HUES6 (cell line): ENCODE measurements around the gene THAP4.

Experiments
- H3K27ac ChIP-seq: 2 replicates; pipeline ENCODE4 v1.7.0; 2013; ENCODE audit warnings: low read depth, mild to moderate bottlenecking, low read length, inconsistent platforms
- H3K27me3 ChIP-seq: 2 replicates; pipeline ENCODE4 v1.6.1; 2013; ENCODE audit warnings: low read length; ENCODE audit not compliant: control insufficient read depth, insufficient read depth
- H3K36me3 ChIP-seq: 2 replicates; pipeline ENCODE4 v1.6.1; 2013; ENCODE audit warnings: low read length; ENCODE audit not compliant: control insufficient read depth, insufficient read depth
- H3K4me1 ChIP-seq: 2 replicates; pipeline ENCODE4 v1.6.1; 2013; ENCODE audit warnings: low read length; ENCODE audit not compliant: control insufficient read depth, insufficient read depth
- H3K4me3 ChIP-seq: 2 replicates; pipeline ENCODE4 v1.5.1; 2013; ENCODE audit warnings: low read depth, low read length
- H3K9ac ChIP-seq: one replicate; pipeline ENCODE4 v1.6.1; 2013; ENCODE audit warnings: mild to moderate bottlenecking, low read length
- H3K9me3 ChIP-seq: 2 replicates; pipeline ENCODE4 v1.6.1; 2013; ENCODE audit warnings: low read depth, low read length; ENCODE audit not compliant: control insufficient read depth, insufficient read depth

The THAP4 gene

DNA sequence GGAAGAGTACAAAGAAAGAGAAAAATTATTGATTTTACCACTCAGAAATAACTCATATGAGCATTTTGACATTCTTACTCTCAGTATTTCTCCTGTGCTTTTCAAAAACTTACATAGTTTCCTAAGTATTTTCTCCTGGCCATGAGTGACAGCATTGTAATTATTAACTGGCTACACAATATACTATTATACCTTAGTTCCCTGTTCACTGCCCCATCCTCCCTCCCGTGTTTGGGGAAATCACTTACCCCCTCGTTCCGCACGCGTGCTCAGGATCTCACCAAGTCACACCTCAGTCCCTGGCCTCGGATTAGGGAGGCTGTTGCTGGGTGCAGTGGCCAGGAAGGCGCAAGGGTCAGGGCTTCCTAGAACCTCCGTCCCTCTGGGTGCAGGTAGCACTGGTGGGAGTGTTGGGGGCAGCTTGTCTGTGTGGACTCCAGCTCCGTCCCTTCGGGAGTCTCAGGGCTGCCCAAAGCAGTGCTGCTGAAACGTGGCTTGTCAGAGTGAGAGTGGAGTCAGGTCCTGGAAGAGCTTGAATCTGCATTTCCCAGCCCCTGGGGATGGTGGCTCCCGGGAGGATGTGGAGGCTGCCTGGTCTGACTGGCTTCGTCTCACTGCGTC lies 23.7 kb upstream of the THAP4 start:
- Histone ChIP-seq H3K4me3 (no peak overlapping the region), H3K9ac (no peak overlapping the region), H3K27ac (no peak overlapping the region), H3K36me3 (peaks cover 56% of the 10 kb centered on the region), H3K9me3 (no peaks in the 10 kb centered on the region), H3K4me1 (peaks cover 3% of the 10 kb centered on the region; the same call in 1 of the 2 replicates), H3K27me3 (no peaks in the 10 kb centered on the region)

- Histone ChIP-seq H3K36me3 (peaks cover 71% of the 10 kb centered on the region), H3K4me1 (no peaks in the 10 kb centered on the region; the same call in 1 of the 2 replicates), H3K4me3 (no peak overlapping the region), H3K9me3 (no peaks in the 10 kb centered on the region), H3K9ac (no peak overlapping the region), H3K27me3 (no peaks in the 10 kb centered on the region), H3K27ac (no peak overlapping the region)
These were observed 22.3 kb upstream of the THAP4 start for GRCh38 chr2:241659150-241659739.

- Histone ChIP-seq H3K9ac (no peak overlapping the region), H3K36me3 (peaks cover 76% of the 10 kb centered on the region), H3K4me3 (no peak overlapping the region), H3K9me3 (no peaks in the 10 kb centered on the region), H3K27ac (no peak overlapping the region), H3K4me1 (no peaks in the 10 kb centered on the region; the same call in 1 of the 2 replicates), H3K27me3 (no peaks in the 10 kb centered on the region)
These were observed 21.3 kb upstream of the THAP4 start for GRCh38 chr2:241658296-241658695.

GRCh38 chr2:241657786-241658254 lies 20.9 kb upstream of the THAP4 start:
- H3K9ac ChIP-seq, result no peak overlapping the region
- H3K36me3 ChIP-seq, result peaks cover 81% of the 10 kb centered on the region
- no peak overlapping the region for H3K27ac ChIP-seq
- H3K9me3 ChIP-seq, result no peaks in the 10 kb centered on the region
- no peaks in the 10 kb centered on the region for H3K27me3 ChIP-seq
- H3K4me3 ChIP-seq, result no peak overlapping the region
- no peaks in the 10 kb centered on the region; the same call in 1 of the 2 replicates for H3K4me1 ChIP-seq

- Histone ChIP-seq H3K4me3 (no peak overlapping the region), H3K4me1 (no peaks in the 10 kb centered on the region; the same call in 1 of the 2 replicates), H3K9me3 (no peaks in the 10 kb centered on the region), H3K9ac (no peak overlapping the region), H3K36me3 (peaks cover 86% of the 10 kb centered on the region), H3K27ac (no peak overlapping the region), H3K27me3 (no peaks in the 10 kb centered on the region)
These were observed 19.3 kb upstream of the THAP4 start for GRCh38 chr2:241656190-241656741.

- Histone ChIP-seq H3K4me3 (no peak overlapping the region), H3K36me3 (peaks cover 86% of the 10 kb centered on the region), H3K27me3 (no peaks in the 10 kb centered on the region), H3K9ac (no peak overlapping the region), H3K9me3 (no peaks in the 10 kb centered on the region), H3K4me1 (peaks cover 3% of the 10 kb centered on the region; the same call in 1 of the 2 replicates), H3K27ac (no peak overlapping the region)
These were observed 18.7 kb upstream of the THAP4 start for GRCh38 chr2:241655516-241656189.

- no peaks in the 10 kb centered on the region for H3K27me3 ChIP-seq
- H3K4me3 ChIP-seq, result no peak overlapping the region
- no peaks in the 10 kb centered on the region for H3K9me3 ChIP-seq
- H3K36me3 ChIP-seq, result peaks cover 78% of the 10 kb centered on the region
- no peak overlapping the region for H3K9ac ChIP-seq
- H3K4me1 ChIP-seq, result peaks cover 11% of the 10 kb centered on the region
- no peak overlapping the region for H3K27ac ChIP-seq
These were observed 17.6 kb upstream of the THAP4 start for GRCh38 chr2:241654551-241654950.

DNA sequence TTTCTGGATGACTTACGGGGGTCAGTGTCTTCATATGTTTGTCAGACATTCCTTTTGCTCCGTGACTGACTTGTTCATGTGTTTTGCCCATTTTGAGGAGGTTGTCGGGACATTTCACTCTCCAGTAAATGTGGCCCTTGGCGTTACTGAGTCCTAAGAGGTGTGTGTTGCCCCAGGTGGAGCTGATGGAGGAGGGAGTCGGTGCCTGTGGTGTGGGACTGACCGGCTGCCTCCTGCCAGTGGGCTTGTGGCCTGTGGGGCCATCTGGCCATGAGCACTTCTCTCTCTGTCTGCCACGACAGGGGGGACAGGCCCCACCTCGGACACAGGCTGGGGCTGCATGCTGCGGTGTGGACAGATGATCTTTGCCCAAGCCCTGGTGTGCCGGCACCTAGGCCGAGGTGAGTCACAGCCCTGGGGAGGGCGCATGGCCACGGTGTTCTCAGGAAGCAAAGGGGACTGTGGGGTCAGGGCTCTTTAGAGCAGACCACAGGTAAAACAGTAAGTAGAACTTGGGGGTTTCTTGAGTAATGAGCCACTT lies 16.3 kb upstream of the THAP4 start:
- H3K9me3 ChIP-seq, result no peaks in the 10 kb centered on the region
- no peaks in the 10 kb centered on the region for H3K27me3 ChIP-seq
- H3K27ac ChIP-seq, result no peak overlapping the region
- H3K4me1 ChIP-seq, result peaks cover 16% of the 10 kb centered on the region
- no peak overlapping the region for H3K9ac ChIP-seq
- H3K4me3 ChIP-seq, result no peak overlapping the region
- H3K36me3 ChIP-seq, result peaks cover 67% of the 10 kb centered on the region

GRCh38 chr2:241652722-241653121 lies 15.8 kb upstream of the THAP4 start:
- peaks cover 16% of the 10 kb centered on the region for H3K4me1 ChIP-seq

GRCh38 chr2:241652142-241652541 lies 15.2 kb upstream of the THAP4 start:
- Histone ChIP-seq H3K9me3 (no peaks in the 10 kb centered on the region), H3K27ac (no peak overlapping the region), H3K27me3 (no peaks in the 10 kb centered on the region), H3K9ac (no peak overlapping the region), H3K4me3 (no peak overlapping the region), H3K4me1 (peaks cover 16% of the 10 kb centered on the region), H3K36me3 (peaks cover 60% of the 10 kb centered on the region)

More at GRCh38 chr2:241652722-241653121, 15.8 kb upstream of the THAP4 start:
- no peaks in the 10 kb centered on the region for H3K27me3 ChIP-seq
- H3K4me3 ChIP-seq, result no peak overlapping the region
- H3K9me3 ChIP-seq, result no peaks in the 10 kb centered on the region
- no peak overlapping the region for H3K9ac ChIP-seq
- H3K27ac ChIP-seq, result no peak overlapping the region
- H3K36me3 ChIP-seq, result peaks cover 63% of the 10 kb centered on the region
